K562 (cell line): ENCODE measurements around the gene BBOX1. TPM values are rescaled to one million over a fixed set of nuclear protein-coding genes. Genes with fewer than 3 reads are reported as not detected.

Source experiments
- ATAC-seq: fragments of 200-7000 bp; cut with Tn5 transposase; 3 replicates; pipeline ENCODE4 v1.9.1; 2020; ENCODE audit warnings: moderate library complexity
- BruUV-seq: library from RNA; stranded (reverse); fragments of 400-500 nt; replicated peaks from 2 replicates; lab custom pipeline; 2021; lab: Mats Ljungman, UMichigan
- CTCF ChIA-PET: fragments of 300-600 bp; formaldehyde crosslinking; extraction: SDS; loops from one replicate; lab custom pipeline; 2021; ENCODE audit warnings: low intra/inter-chr PET ratio; lab: Yijun Ruan, JAX
- POLR2A ChIA-PET: fragments of 300-600, 350-650 bp; sonication (Branson Sonifier 250); formaldehyde crosslinking; extraction: SDS; loops from one replicate; lab custom pipeline; 2021; ENCODE audit warnings: antibody characterized with exemption, inconsistent platforms; lab: Yijun Ruan, JAX
- DNase-seq, 4 experiments: peaks; one replicate each; pipeline versions ENCODE4 v3.0.0 to v3.0.0-alpha.2; 2011 to 2018; ENCODE audit warnings: low spot score in 3 of 4, mixed read lengths in 3 of 4; ENCODE audit errors: extremely low read depth in 1 of 4
- FAIRE-seq: peaks from 2 replicates; lab custom pipeline; 2011; peaks lifted over from hg19 to GRCh38; lab: Jason Lieb, UNC
- H2AFZ ChIP-seq: 2 replicates; pipeline ENCODE4 v1.6.0; 2011; ENCODE audit warnings: low read depth, low read length, control low read depth, inconsistent platforms
- H3K27ac ChIP-seq: fragments of 200-600 bp; 3 replicates; pipeline ENCODE4 v1.8.0; 2011; ENCODE audit warnings: low read depth, mild to moderate bottlenecking, control low read depth, inconsistent platforms, low read length, moderate library complexity, mixed read lengths; ENCODE audit errors: extremely low read depth
- H3K27me3 ChIP-seq, 2 experiments: fragments of 300-600 bp in 1 of 2; 2 replicates in 1 of 2; 3 replicates in 1 of 2; pipeline versions ENCODE4 v1.6.0 to v1.8.0; 2011; ENCODE audit warnings: inconsistent platforms in 2 of 2, low read length in 2 of 2, mild to moderate bottlenecking in 1 of 2, mixed read lengths in 1 of 2, moderate library complexity in 1 of 2; ENCODE audit not compliant: control insufficient read depth in 2 of 2, insufficient read depth in 2 of 2
- H3K36me3 ChIP-seq: fragments of 300-600 bp; 3 replicates; pipeline ENCODE4 v1.8.0; 2011; ENCODE audit warnings: mild to moderate bottlenecking, low read length, inconsistent platforms; ENCODE audit not compliant: control insufficient read depth, insufficient read depth
- H3K4me1 ChIP-seq, 2 experiments: fragments of 200-600 bp in 1 of 2; replicated peaks in 1 of 2; 2 replicates in 1 of 2; 3 replicates in 1 of 2; pipeline versions ENCODE4 v1.5.1 to v1.8.0; 2011; ENCODE audit warnings: inconsistent platforms in 2 of 2, low read length in 2 of 2, mild to moderate bottlenecking in 1 of 2, mixed read lengths in 1 of 2, moderate library complexity in 1 of 2; ENCODE audit not compliant: control insufficient read depth in 2 of 2, insufficient read depth in 2 of 2
- H3K4me2 ChIP-seq: 2 replicates; pipeline ENCODE4 v1.6.1; 2011; ENCODE audit warnings: low read length, control low read depth, inconsistent platforms, mixed read lengths; ENCODE audit not compliant: insufficient read depth
- H3K4me3 ChIP-seq: fragments of 200-600 bp; sonication (generic), shearing (Covaris generic); 2 replicates; pipeline ENCODE4 v1.5.1; 2016; ENCODE audit warnings: control low read depth, inconsistent platforms
- H3K79me2 ChIP-seq: fragments of 200-600 bp; 3 replicates; pipeline ENCODE4 v1.8.0; 2011; ENCODE audit warnings: low read length, inconsistent platforms; ENCODE audit not compliant: control insufficient read depth, insufficient read depth
- H3K9ac ChIP-seq, 2 experiments: 2 replicates each; pipeline versions ENCODE4 v1.6.0 to v1.6.1; 2011; ENCODE audit warnings: low read depth in 2 of 2, low read length in 2 of 2, control low read depth in 1 of 2, inconsistent platforms in 1 of 2, mild to moderate bottlenecking in 1 of 2, mixed read lengths in 1 of 2; ENCODE audit not compliant: insufficient read depth in 1 of 2
- H3K9me1 ChIP-seq: one replicate; pipeline ENCODE4 v1.6.0; 2011; ENCODE audit warnings: inconsistent platforms, mild to moderate bottlenecking, low read length, moderate library complexity; ENCODE audit not compliant: control insufficient read depth, insufficient read depth
- H3K9me3 ChIP-seq: replicated peaks from 2 replicates; pipeline ENCODE4 v1.5.1; 2011; ENCODE audit warnings: low read depth, low read length, inconsistent platforms; ENCODE audit not compliant: control insufficient read depth, insufficient read depth
- H4K20me1 ChIP-seq: replicated peaks from 2 replicates; pipeline ENCODE4 v1.6.1; 2011; ENCODE audit warnings: low read length, inconsistent platforms, mixed read lengths; ENCODE audit not compliant: control insufficient read depth, insufficient read depth
- HLTF ChIP-seq: fragments of 450-650 bp; IDR thresholded peaks from 2 replicates; pipeline ENCODE4 v1.6.1; 2016
- HMG20B ChIP-seq: fragments of 250-450 bp; sonication (Bioruptor Pico); IDR thresholded peaks from 2 replicates; pipeline ENCODE4 v1.5.0; 2021; ENCODE audit warnings: mild to moderate bottlenecking
- HSF4 ChIP-seq: fragments of 250-450 bp; sonication (Bioruptor Pico); IDR thresholded peaks from 2 replicates; pipeline ENCODE4 v2.1.2; 2022; ENCODE audit warnings: mild to moderate bottlenecking, moderate library complexity, borderline replicate concordance
- MAFF ChIP-seq: IDR thresholded peaks from 2 replicates; pipeline ENCODE4 v1.6.1; 2012; ENCODE audit warnings: low read length, improper control_type of control experiment
- MTA3 ChIP-seq: fragments of 450-650 bp; formaldehyde crosslinking; IDR thresholded peaks from 2 replicates; pipeline ENCODE4 v1.6.1; 2017; ENCODE audit warnings: mild to moderate bottlenecking, borderline replicate concordance
- TCF7L2 ChIP-seq: fragments of 150-350 bp; IDR thresholded peaks from 2 replicates; pipeline ENCODE4 v1.6.1; 2016; ENCODE audit warnings: low read depth, mild to moderate bottlenecking, low read length, moderate library complexity
- ZBTB7A ChIP-seq: IDR thresholded peaks from 2 replicates; pipeline ENCODE4 v1.6.1; 2011; ENCODE audit warnings: low read depth, mild to moderate bottlenecking, low read length, moderate library complexity, borderline replicate concordance; ENCODE audit not compliant: control insufficient read depth
- ZNF232 ChIP-seq: sonication (generic); formaldehyde crosslinking; IDR thresholded peaks from 2 replicates; pipeline ENCODE4 v1.8.0; 2022; ENCODE audit warnings: mild to moderate bottlenecking, missing genetic modification reagents
- ZNF75A ChIP-seq: fragments of 450-650 bp; formaldehyde crosslinking; IDR thresholded peaks from 2 replicates; pipeline ENCODE4 v1.4.0; 2020; ENCODE audit warnings: mild to moderate bottlenecking
- WGBS: fragments of 100-300 bp; shearing (Covaris generic); methylation state at CpG from one replicate; pipeline ENCODE4 v1.1.6; 2016; ENCODE audit warnings: low coverage, mixed read lengths; ENCODE audit not compliant: insufficient coverage; ENCODE audit errors: missing lambda C conversion rate; 5-methylcytosine and 5-hydroxymethylcytosine counted together
- in situ Hi-C: fragments of 300-500 bp; cut with MboI; formaldehyde crosslinking; loops from 4 replicates; pipeline ENCODE4 v1.15.0; 2018; ENCODE audit warnings: inconsistent platforms, mixed read lengths
- intact Hi-C: fragments of 100-400 bp; cut with micrococcal nuclease; formaldehyde crosslinking; loops from 2 replicates; pipeline ENCODE4 v1.14.2; 2022
- polyA plus RNA-seq, 8 experiments: library from polyadenylated mRNA; depleted of rRNA in 4 of 8; stranded (reverse) in 5 of 8; unstranded in 3 of 8; fragments of >200 nt; fragmentation: Nextera tagmentation in 2 of 8; fragmentation: Illumina TruSeq in 1 of 8; extraction: Ambion mirVana in 2 of 8; extraction: Trizol in 1 of 8; gene quantifications; 2 replicates each; pipeline versions ENCODE4 v1.2.1 to v1.2.3, GENCODE V29; 2011 to 2014; ENCODE audit warnings: inconsistent platforms in 1 of 8, missing spikeins in 1 of 8
- total RNA-seq, 7 experiments: library from RNA; depleted of rRNA in 6 of 7; stranded (reverse); fragments of >200 nt in 6 of 7; fragmentation: Illumina TruSeq in 2 of 7; extraction: Trizol in 2 of 7; gene quantifications; 2 replicates each; pipeline versions ENCODE4 v1.2.1 to v1.2.3, GENCODE V29; 2011 to 2021; ENCODE audit warnings: low replicate concordance in 1 of 7
- TF ChIP-seq, protein P1 (sequence below): fragments of 450-650 bp; formaldehyde crosslinking; IDR thresholded peaks from 2 replicates; pipeline ENCODE4 v1.4.0; 2022; ENCODE audit warnings: missing genetic modification characterization

Gene BBOX1
- total and polyA plus RNA-seq, 9 of the 15 experiments (the other 6 are each of a cell fraction or from before 2014, with no cell fraction given) = not detected

DNA sequence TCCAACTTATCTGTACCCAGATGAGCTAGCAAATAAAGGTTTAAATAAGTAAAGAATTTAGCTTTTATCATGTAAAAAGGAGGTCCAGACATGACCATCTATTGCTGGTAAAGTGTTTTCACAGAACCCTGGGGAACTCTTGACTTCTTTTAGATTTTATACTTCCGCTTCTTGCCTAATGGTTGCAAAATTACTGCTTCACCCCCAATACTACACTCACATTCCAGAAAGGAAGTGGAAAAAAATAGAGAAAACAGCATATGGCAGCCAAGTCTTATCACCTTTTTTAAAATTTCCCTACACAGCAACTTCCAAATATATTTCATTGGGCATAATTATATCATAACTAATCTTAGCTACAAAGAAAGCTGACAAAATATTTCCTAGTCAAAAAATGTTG, 12.1 kb downstream of the BBOX1 start (continued):
- TF ChIP-seq ZNF75A (CRISPR knock-in tag) = no peak
- TF ChIP-seq MTA3 = no peak
- TF ChIP-seq ZNF232 (CRISPR knock-in tag) = no peak
- no peak for TF ChIP-seq TCF7L2
- no peak for TF ChIP-seq HMG20B
- no peak for TF ChIP-seq ZBTB7A
- no peak for TF ChIP-seq HSF4 (CRISPR knock-in tag)
- TF ChIP-seq, protein P1, sequence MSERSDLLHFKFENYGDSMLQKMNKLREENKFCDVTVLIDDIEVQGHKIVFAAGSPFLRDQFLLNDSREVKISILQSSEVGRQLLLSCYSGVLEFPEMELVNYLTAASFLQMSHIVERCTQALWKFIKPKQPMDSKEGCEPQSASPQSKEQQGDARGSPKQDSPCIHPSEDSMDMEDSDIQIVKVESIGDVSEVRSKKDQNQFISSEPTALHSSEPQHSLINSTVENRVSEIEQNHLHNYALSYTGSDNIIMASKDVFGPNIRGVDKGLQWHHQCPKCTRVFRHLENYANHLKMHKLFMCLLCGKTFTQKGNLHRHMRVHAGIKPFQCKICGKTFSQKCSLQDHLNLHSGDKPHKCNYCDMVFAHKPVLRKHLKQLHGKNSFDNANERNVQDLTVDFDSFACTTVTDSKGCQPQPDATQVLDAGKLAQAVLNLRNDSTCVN (CRISPR knock-in tag) = no peak

DNA sequence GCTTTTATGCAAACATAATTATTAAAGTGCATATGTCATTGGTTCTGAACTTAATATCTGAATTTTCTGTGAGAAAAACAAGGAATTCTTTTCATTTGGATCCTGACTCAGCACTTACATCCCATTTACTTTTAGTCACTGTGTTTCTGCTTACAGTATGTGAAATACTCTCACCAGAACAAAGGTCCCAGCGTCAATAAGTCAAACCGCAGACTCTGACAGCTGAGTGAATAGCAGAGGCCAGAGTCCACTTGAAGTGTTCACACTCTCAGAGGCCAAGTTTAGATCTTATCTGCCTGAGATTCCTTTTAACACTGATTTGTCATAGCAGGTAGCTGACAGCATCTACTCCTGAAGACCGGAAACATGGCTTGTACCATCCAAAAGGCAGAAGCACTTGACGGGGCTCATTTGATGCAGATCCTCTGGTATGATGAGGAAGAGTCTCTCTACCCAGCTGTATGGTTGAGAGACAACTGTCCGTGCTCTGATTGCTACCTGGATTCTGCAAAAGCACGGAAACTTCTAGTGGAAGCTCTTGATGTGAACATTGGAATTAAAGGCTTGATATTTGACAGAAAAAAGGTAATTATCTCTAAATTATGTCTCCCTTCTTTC, 14.6 kb downstream of the BBOX1 start:
- ChIA-PET POLR2A (no interaction called here), CTCF (no interaction called here)
- H3K36me3 ChIP-seq = no peaks in the 10 kb centered on the region
- BruUV-seq = no TSS peak
- under 1% methylated on average over 6 of the region's 6 CpGs for WGBS
- H4K20me1 ChIP-seq = no peaks in the 10 kb centered on the region
- H3K27ac ChIP-seq = no peak overlapping the region
- TF ChIP-seq HLTF (no peak), MAFF (peak; percentile 23; the same call in 1 of the 2 replicates)
- intact Hi-C loops = no loop called here
- DNase-seq (no peak), ATAC-seq (no peak), FAIRE-seq (no peak)
- no peak overlapping the region for H3K4me3 ChIP-seq
- no peak overlapping the region for H3K9ac ChIP-seq
- no peaks in the 10 kb centered on the region for H3K79me2 ChIP-seq
- no peak overlapping the region for H2AFZ ChIP-seq
- no peaks in the 10 kb centered on the region for H3K4me1 ChIP-seq
- H3K27me3 ChIP-seq = no peaks in the 10 kb centered on the region
- H3K9me1 ChIP-seq = no peaks in the 10 kb centered on the region
- no peak overlapping the region for H3K4me2 ChIP-seq
- in situ Hi-C loops = no loop called here
- no peaks in the 10 kb centered on the region for H3K9me3 ChIP-seq
